ENCODE data around the gene DCTD.

DCTD gene

DNA sequence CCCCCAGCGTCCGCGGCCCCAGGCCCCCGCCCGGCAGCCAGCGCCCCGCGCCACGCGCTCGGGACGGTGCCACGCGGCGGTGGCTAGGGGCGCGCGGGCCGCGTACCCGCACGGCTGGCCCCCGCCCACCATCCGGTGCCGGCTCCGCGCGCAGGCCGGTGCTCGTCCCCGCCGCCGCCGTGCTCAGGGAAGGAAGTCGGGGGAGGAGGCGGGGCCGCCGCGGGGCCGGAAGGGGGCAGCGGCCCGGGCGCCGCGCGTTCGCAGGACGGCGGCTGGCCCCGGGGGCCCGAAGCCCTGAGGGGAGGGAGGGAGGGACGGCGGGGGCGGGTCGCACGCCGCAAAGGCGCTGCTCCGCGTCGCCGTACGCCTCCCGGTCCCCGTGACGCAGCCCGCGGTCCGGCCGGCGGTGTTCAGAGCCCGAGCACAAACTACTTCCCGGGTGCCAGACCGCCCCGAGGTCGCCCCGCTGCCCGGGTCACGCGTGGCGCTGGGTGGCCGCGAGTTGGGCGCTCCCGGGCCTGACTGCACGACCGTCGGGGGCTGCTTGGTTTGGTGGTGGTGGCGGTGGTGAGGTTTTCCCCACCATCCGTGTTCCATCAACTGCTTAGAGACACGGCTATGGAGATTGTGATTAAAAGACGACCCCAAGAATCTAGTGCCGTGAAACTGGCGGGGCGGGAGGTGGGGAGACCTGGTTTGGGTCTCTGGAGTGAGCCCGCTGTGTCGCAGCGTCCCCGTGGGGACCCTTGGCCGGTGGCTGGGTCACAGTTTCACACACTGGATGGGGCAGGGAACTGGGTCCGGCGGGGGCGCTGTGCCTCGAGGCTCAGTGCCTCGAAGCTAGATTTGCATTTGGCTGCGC lies at the start of gene DCTD:
Gene DCTD, minus strand, starts transcription at position 205 of the 862 bp plus-strand sequence. CDS start 1,818 bp downstream, outside the sequence.
- H3K4me3 ChIP-seq (ENCODE audit: low read depth, low read length) = peak within 1 kb of the TSS; percentile 72
- TF ChIP-seq, protein P1, sequence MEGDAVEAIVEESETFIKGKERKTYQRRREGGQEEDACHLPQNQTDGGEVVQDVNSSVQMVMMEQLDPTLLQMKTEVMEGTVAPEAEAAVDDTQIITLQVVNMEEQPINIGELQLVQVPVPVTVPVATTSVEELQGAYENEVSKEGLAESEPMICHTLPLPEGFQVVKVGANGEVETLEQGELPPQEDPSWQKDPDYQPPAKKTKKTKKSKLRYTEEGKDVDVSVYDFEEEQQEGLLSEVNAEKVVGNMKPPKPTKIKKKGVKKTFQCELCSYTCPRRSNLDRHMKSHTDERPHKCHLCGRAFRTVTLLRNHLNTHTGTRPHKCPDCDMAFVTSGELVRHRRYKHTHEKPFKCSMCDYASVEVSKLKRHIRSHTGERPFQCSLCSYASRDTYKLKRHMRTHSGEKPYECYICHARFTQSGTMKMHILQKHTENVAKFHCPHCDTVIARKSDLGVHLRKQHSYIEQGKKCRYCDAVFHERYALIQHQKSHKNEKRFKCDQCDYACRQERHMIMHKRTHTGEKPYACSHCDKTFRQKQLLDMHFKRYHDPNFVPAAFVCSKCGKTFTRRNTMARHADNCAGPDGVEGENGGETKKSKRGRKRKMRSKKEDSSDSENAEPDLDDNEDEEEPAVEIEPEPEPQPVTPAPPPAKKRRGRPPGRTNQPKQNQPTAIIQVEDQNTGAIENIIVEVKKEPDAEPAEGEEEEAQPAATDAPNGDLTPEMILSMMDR (IDR thresholded peaks at IDR 0.05; ENCODE audit: control insufficient read depth, extremely low read depth, insufficient read depth) = peak; percentile 51
- DNase-seq (ENCODE audit: low read depth) = no peak

DNA sequence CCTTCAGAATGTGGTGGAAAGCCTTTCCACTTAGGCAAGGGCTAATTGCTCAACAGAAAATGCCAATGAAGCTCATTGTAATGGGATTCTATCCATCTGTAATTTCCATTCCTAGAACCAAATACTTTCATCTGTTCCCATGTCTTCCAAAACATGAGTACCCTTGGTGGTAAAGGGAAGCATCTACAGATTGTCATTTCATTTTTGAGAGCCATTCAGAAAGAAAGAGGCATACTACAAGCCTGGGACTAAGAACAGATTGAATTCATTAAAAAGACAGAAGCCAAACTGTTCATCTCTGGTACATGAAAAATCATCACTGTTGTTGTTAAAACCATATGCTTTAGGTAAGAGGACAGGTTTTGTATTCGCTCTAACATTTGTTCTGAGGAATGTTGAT lies 43.6 kb upstream of the DCTD start:
- DNase-seq (ENCODE audit: low read depth) = no peak
- TF ChIP-seq, protein P1 (IDR thresholded peaks at IDR 0.05; ENCODE audit: control insufficient read depth, extremely low read depth, insufficient read depth) = no peak
- no peak overlapping the region for H3K4me3 ChIP-seq (ENCODE audit: low read depth, low read length)

DNA sequence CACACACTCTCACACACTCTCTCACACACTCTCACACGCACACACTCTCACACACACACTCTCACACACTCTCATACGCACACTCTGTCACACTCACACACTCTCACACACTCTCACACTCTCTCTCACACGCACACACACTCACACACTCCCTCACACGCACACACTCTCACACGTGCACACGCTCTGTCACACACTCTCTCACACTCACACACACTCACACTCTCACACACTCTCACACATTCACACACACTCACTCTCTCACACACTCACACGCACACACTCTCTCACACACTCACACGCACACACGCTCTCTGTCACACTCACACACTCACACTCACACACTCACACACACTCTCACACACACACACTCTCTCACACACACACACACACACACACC lies 43.0 kb upstream of the DCTD start:
- H3K4me3 ChIP-seq (ENCODE audit: low read depth, low read length) = no peak overlapping the region
- TF ChIP-seq, protein P1 (IDR thresholded peaks at IDR 0.05; ENCODE audit: control insufficient read depth, extremely low read depth, insufficient read depth) = no peak
- DNase-seq (ENCODE audit: low read depth) = no peak

DNA sequence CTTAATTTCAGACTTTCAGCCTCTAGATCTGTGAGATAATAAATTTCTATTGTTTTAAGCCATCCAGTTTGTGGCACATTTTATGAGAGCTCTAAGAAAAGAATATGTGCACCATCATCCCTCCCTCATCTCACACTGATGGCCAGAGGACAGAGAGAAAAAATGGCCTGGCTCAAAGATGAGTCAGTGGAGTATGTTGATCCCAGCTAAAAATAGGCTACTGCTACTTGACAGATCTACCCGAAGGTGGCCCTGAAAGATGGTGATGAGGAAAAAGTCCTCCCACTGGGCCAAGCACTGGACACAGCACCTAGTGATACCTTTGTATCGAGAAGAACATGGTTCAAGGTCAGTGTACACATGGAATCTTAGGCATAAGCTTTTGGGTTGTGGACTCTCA lies 38.2 kb upstream of the DCTD start:
- DNase-seq (ENCODE audit: low read depth) = no peak
- H3K4me3 ChIP-seq (ENCODE audit: low read depth, low read length) = no peak overlapping the region
- TF ChIP-seq, protein P1 (IDR thresholded peaks at IDR 0.05; ENCODE audit: control insufficient read depth, extremely low read depth, insufficient read depth) = no peak

DNA sequence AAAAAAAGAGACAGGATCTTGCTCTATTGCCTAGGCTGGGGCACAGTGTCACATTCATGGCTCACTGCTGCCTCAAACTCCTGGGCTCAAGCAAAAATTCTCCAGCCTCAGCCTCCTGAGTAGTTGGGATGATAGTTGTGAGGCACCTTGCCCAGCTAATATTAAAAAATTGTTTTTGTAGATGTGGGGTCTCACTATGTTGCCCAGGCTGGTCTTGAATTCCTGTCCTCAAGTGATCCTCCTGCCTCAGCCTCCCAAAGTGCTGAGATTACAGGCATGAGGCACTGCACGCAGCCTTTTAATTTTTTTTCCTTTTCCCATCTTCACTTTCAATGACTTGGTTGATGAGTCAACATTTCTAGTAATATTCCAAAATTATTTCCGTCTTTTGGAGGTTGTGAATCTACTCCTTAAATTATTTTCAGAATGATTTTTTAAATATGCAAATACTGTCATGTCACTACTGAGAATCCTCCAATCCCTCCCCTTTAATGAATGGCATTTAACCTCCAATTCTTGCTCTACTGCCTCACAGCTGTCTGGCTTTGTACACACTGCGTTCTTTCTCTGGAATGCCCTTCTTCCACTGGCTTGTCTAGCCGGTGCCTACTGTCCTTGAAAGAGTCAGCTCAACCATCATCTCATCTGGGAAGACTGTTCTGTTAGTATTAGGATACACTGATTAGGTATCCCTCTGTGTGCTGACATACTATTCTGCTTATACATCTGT lies 27.5 kb upstream of the DCTD start:
- TF ChIP-seq, protein P1 (IDR thresholded peaks at IDR 0.05; ENCODE audit: control insufficient read depth, extremely low read depth, insufficient read depth) = no peak
- no peak overlapping the region for H3K4me3 ChIP-seq (ENCODE audit: low read depth, low read length)
- DNase-seq (ENCODE audit: low read depth) = no peak

DNA sequence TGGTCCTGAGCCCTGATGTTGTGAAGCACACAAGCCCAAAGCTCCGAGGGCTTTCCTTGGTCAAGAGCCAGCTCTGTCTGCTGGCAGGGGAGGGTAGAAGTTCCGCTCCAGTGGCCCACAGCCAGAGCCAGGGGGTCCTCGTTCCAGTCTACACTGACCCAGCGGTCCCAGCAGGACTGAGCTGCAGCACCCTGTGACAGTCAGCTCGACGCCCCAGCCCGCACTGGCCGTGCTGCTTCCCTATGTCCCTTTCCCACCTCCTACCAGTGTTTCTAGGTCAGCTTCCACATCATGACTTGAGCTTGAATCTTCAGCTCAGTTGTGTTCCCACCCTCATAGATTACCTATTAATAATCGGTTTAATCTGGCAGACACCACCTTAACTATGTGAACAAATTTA lies 22.5 kb upstream of the DCTD start:
- H3K4me3 ChIP-seq (ENCODE audit: low read depth, low read length) = no peak overlapping the region
- TF ChIP-seq, protein P1 (IDR thresholded peaks at IDR 0.05; ENCODE audit: control insufficient read depth, extremely low read depth, insufficient read depth) = no peak
- DNase-seq (ENCODE audit: low read depth) = no peak
